Umbilical cord (tissue), 2 donors: Measurements from ENCODE around the gene ASH1L. TPM values are rescaled to one million over a fixed set of nuclear protein-coding genes. Genes with fewer than 3 reads are reported as not detected.
"Not testable (repeated sequence)": the region's sequence is repeated elsewhere in the genome, so short reads cannot be mapped to it uniquely, and the experiment has no call there.

ENCODE experiments used
- DNase-seq: peaks from one replicate; pipeline ENCODE4 v3.0.0-alpha.2; 2015; ENCODE audit warnings: low spot score
- total RNA-seq: library from RNA; depleted of rRNA; stranded (reverse); fragments of >200 nt; gene quantifications from one replicate; pipeline ENCODE4 v1.2.3, GENCODE V29; 2014; ENCODE audit warnings: low replicate concordance; ENCODE audit not compliant: insufficient read depth

ASH1L gene
- total RNA-seq, 1 donor from 2014 or later, result 49.6 TPM

DNA sequence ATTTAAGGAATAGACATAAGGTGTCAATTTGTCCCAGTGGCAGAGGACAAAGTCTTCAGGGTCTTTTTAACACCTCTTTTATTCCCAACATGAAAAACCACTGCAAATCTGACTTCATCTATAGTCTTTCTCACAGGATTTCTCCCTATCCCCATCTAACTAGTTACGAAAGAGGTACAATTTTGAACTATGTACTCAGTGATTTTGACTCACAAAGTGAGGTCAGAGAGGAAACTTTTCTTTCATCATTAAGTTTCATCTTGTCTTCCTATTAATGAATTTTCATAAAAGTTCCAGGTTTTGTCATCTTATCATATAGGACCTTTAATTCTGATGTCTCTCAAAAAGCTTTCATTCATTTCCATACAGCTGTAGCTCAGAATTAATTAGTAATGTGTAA is 63.3 kb downstream of the ASH1L start:
- no peak for DNase-seq

GRCh38 chr1:155493595-155493994 is 69.0 kb downstream of the ASH1L start:
- not testable (repeated sequence) for DNase-seq

DNA sequence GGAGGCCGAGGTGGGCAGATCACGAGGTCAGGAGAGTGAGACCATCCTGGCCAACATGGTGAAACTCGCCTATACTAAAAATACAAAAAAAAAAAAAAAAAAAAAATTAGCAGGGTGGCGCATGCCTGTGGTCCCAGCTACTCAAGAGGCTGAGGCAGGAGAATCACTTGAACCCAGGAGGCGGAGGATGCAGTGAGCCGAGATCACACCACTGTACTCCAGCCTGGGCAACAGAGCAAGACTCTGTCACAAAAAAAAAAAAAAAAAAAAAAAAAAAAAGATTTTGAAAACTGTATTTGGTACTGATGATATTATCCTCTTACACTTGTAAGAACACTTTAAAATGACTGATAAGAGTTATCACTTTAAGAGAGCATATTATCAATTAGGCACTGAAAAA is 74.2 kb downstream of the ASH1L start:
- not testable (repeated sequence) for DNase-seq

- no peak for DNase-seq
Measured at GRCh38 chr1:155487541-155487940, 75.1 kb downstream of the ASH1L start.

- not testable (repeated sequence) for DNase-seq
Measured at GRCh38 chr1:155486952-155487351, 75.7 kb downstream of the ASH1L start.

- peak; percentile 10 for DNase-seq
Measured at GRCh38 chr1:155485945-155486344, 76.7 kb downstream of the ASH1L start.

- DNase-seq, result no peak
Measured at GRCh38 chr1:155485222-155485621, 77.4 kb downstream of the ASH1L start.

DNA sequence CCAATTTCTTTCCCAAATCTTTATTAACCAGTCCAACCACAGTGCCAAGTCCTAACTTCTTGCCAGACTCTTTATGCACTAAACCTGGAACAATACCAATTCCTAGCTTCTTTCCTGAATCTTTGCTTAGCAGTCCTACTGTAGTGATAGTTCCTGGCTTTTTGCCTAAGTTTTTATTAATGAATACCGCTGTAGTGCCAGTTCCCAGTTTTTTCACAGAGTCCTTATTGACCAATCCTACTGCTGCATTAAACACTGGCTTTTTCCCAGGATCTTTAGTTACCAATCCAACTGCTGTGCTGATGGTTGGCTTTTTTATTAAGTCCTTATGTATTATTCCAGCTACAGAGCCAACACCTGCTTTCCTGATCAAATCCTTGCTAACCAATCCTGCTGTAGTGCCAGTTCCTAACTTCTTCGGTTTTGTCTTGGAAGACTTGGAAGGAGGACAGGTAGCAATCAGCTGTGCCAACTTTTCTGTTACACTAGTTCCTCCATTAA is 80.8 kb downstream of the ASH1L start:
- no peak for DNase-seq

DNA sequence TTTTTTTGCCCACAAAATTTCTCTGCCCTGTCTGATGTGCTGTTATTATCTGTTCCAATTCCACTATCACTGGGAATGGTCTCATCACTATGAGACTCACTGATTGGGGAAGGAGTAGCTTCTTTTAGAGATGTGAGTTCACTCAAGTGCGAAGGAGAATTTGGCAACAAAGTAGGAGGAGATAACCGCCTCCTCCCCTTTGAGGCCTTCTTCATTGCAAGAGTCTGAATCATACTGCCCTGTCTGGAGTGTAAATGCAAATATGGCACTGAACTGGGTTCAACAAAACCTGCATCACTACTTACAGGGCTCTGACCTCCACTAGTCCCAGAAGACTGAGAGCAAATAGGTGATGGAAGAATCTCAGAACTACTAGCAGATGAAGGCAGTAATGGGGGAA is 83.4 kb downstream of the ASH1L start:
- no peak for DNase-seq

- no peak for DNase-seq
Measured at GRCh38 chr1:155478270-155478852, 84.2 kb downstream of the ASH1L start.

DNA sequence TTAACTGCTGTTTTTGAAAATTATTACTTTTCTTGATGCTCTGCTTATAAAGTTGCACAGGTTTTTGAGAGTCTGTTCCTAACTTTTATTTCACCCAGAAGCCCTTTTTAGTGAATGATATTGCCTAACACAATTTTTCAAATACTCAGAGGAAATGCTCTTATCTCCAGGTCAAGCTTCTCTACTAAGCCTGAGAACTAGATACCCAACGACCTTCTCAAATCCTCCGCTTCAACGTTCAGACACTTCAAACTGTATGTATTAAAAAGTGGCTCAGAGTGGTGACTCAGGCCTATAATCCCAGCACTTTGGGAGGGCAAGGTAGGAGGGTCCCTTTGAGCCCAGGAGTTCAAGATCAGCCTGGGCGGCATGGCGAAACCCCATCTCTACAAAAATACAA is 88.5 kb downstream of the ASH1L start:
- peak; percentile 51 for DNase-seq

- no peak for DNase-seq
Measured at GRCh38 chr1:155473151-155473821, 89.3 kb downstream of the ASH1L start.

- DNase-seq, result no peak
Measured at GRCh38 chr1:155472491-155473083, 90.0 kb downstream of the ASH1L start.

DNA sequence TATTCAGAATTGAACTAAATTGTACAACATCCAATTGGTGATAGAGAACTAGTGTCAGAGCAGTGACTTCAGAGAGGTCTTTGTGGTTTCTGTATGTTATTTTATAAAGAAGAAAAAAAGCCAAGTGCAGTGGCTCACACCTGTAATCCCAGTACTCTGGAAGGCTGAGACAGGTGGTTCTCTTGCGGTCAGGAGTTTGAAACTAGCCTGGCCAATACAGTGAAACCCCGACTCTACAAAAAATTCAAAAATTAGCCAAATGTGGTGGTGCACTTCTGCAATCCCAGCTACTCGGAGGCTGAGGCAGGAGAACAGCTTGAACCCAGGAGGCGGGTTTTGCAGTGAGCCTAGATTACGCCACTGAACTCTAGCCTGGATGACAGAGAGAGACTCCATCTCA is 90.7 kb downstream of the ASH1L start:
- no peak for DNase-seq

GRCh38 chr1:155471026-155471425 is 91.6 kb downstream of the ASH1L start:
- no peak for DNase-seq

GRCh38 chr1:155466996-155467395 is 95.6 kb downstream of the ASH1L start:
- peak; percentile 64 for DNase-seq

DNA sequence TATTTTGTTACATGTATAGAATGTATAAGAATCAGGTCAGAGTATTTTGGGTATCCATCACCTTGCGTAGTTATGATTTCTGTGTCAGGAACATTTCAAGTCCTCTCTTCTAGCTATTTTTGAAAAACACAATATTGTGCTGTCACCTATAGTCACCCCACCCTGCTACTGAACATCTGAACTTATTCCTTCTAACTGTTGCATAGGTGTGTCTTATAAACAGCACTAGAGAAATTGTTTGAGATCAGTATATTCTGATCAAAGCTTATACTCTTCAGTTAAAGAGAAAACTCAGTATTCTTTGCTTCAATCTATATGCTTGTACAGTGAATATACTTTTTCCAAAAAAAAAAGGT is 96.0 kb downstream of the ASH1L start:
- DNase-seq, result no peak

DNA sequence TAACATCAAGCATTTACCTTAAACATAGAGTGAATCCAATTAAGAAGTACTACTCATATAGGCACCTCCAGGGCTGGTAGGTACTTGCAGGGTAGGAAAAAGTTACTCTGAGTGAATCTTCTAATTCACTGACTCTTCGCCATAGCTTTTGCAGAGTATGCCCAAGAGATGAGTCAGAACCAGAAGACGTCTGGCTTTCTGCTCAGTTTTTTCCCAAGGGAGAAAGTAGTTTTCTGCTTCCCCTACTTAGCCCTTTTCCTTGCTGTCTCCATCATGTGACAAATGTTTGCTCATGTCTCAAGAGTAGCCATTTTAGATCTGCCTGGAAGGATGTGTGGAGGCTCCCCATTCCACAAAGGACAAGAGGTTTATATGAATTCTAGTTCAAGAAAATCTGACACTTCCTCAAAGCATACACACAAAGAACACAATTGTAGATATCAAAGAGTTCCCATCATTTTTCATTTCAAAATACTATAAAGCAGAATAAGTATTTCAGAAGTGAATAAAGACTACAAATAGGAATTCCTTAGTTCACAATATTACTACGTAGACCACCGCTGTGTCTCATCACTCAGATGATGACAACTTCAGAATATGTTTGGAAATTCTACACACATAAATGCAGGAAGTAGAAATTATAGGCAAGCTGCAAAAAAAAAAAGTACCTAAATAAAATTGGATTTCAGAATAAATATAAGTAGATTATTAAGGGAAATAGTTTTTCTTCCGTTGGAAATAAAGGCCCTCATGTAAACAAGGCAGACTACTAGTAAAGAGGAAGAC is 98.5 kb downstream of the ASH1L start:
- DNase-seq, result peak; percentile 51

DNA sequence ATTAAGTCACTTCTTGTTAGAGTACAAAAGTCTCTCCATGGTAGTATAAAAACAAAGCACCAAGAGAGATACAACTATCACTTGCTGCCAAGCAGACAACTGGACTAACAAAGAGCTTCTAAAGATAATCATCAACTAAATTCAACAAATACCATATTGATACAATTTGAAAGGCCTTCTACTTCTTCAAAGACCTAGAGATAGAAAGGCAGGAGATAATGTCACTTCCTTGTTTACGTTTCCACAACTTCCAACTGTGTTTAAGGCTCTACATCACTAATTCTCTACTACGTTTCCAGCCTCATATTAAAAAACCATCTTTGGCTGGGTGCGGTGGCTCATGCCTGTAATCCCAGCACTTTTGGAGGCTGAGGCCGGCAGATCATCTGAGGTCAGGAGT is 104.5 kb downstream of the ASH1L start:
- no peak for DNase-seq

DNA sequence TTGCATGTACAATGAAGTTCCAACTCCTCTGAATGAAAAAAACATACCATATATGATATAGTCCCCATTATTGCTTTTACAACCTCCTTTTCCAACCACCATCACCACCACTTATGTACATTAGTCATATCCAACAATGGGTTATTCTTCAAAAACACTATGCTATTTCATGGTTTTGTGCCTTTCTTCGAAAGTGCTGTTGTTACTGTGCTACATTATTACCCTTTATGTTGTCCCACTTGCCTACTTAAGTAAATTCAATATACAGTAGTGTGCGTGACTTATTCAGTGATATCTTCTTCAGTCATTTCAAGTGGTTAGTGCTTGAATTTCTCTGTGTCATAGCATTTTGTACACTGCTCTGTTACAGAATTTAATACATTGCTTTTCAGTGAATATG is 105.3 kb downstream of the ASH1L start:
- no peak for DNase-seq

DNA sequence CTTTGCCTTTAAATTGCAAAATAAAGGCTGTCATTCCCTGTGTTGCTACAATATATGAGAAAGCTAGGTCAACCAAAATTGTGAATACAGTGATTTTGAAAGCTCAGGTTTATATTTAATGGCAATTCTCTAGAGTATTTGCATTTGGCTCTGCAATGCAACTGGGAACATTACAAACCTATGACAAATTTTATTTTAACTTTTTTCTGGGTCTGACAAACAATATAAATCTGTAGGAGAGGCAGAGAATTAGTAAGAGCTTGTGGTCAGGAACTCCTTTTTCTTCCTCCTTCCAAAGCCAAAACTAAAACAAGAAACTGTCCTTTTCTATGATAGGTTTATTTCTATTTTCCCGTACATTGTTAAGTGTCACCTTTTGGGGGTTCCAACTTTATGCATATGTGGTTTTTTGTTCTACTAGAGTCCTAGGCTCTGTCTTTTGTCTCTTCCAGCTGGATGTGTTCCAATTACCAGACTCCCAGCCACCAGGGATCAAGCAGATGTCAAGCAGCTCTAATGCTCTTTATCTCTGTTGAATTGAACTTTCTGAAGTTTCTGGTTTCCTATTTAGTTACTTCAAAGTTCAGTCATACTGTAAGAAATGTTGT is 106.9 kb downstream of the ASH1L start:
- peak; percentile 75 for DNase-seq

- DNase-seq, result peak; percentile 59
Measured at GRCh38 chr1:155454096-155454495, 108.5 kb downstream of the ASH1L start.
